Mesothelial cell of epicardium (in vitro differentiated cells): ENCODE results near the gene PALLD. TPM values are rescaled to one million over a fixed set of nuclear protein-coding genes. Genes with fewer than 3 reads are reported as not detected.

Source experiments
- DNase-seq, 2 experiments: peaks; one replicate each; pipeline ENCODE4 v3.0.0; 2021; ENCODE audit warnings: low spot score in 2 of 2; ENCODE audit not compliant: unreplicated experiment in 2 of 2
- H3K27ac Mint-ChIP-seq: 2 replicates; pipeline ENCODE4 v1.8.0; 2021; ENCODE audit warnings: mixed read lengths
- H3K27me3 Mint-ChIP-seq: 2 replicates; pipeline ENCODE4 v1.8.0; 2021; ENCODE audit warnings: low read depth, mixed read lengths
- H3K36me3 Mint-ChIP-seq: 2 replicates; pipeline ENCODE4 v1.8.0; 2021; ENCODE audit warnings: mixed read lengths
- H3K4me1 Mint-ChIP-seq: 2 replicates; pipeline ENCODE4 v1.8.0; 2021; ENCODE audit warnings: mixed read lengths
- H3K4me3 Mint-ChIP-seq: 2 replicates; pipeline ENCODE4 v1.8.0; 2021; ENCODE audit warnings: mild to moderate bottlenecking, moderate library complexity, mixed read lengths
- H3K9me3 Mint-ChIP-seq: 2 replicates; pipeline ENCODE4 v1.8.0; 2021; ENCODE audit warnings: mixed read lengths
- total RNA-seq: library from RNA; stranded (reverse); gene quantifications from 3 replicates; pipeline ENCODE4 v1.2.1, GENCODE V29; 2021
- TF ChIP-seq, protein P1 (sequence below): fragments of 200-600 bp; sonication (generic); IDR thresholded peaks from one replicate; pipeline ENCODE4 v1.5.0; 2021; ENCODE audit warnings: antibody characterized with exemption; ENCODE audit not compliant: unreplicated experiment

PALLD gene
- total RNA-seq, 1 donor from 2014 or later: 158 TPM

DNA sequence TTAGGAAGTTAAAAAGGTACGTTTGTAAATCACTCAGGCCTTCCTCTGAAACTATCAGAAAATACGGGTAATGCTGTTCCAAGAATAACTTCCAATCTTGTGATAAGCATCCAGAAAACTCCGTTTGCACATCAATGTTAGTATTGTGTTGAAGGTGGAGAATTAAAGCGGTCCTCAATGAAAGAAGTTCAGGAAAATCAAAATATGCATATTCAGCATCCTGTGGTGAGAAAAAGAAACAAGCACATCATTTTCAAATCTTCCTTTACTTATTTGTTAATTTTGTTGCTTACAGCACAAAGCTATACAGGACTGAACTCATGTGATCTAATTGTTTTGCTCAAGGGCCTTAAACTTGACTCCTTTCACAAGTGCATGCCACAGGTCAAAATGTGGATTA is 35.0 kb upstream of the PALLD start:
- Mint-ChIP-seq H3K4me1 (peaks cover 4% of the 10 kb centered on the region), H3K4me3 (no peak overlapping the region), H3K27ac (peak overlapping the region; percentile 39), H3K27me3 (no peaks in the 10 kb centered on the region), H3K9me3 (peaks cover 17% of the 10 kb centered on the region), H3K36me3 (peaks cover 5% of the 10 kb centered on the region)
- TF ChIP-seq, protein P1, sequence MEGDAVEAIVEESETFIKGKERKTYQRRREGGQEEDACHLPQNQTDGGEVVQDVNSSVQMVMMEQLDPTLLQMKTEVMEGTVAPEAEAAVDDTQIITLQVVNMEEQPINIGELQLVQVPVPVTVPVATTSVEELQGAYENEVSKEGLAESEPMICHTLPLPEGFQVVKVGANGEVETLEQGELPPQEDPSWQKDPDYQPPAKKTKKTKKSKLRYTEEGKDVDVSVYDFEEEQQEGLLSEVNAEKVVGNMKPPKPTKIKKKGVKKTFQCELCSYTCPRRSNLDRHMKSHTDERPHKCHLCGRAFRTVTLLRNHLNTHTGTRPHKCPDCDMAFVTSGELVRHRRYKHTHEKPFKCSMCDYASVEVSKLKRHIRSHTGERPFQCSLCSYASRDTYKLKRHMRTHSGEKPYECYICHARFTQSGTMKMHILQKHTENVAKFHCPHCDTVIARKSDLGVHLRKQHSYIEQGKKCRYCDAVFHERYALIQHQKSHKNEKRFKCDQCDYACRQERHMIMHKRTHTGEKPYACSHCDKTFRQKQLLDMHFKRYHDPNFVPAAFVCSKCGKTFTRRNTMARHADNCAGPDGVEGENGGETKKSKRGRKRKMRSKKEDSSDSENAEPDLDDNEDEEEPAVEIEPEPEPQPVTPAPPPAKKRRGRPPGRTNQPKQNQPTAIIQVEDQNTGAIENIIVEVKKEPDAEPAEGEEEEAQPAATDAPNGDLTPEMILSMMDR: no peak
- DNase-seq: no peak

GRCh38 chr4:168472920-168473319 is 23.9 kb upstream of the PALLD start:
- Mint-ChIP-seq H3K9me3 (no peaks in the 10 kb centered on the region), H3K27ac (no peak overlapping the region), H3K4me1 (peaks cover 25% of the 10 kb centered on the region), H3K27me3 (no peaks in the 10 kb centered on the region), H3K36me3 (peaks cover 15% of the 10 kb centered on the region), H3K4me3 (no peak overlapping the region)
- DNase-seq: no peak
- TF ChIP-seq, protein P1: no peak

DNA sequence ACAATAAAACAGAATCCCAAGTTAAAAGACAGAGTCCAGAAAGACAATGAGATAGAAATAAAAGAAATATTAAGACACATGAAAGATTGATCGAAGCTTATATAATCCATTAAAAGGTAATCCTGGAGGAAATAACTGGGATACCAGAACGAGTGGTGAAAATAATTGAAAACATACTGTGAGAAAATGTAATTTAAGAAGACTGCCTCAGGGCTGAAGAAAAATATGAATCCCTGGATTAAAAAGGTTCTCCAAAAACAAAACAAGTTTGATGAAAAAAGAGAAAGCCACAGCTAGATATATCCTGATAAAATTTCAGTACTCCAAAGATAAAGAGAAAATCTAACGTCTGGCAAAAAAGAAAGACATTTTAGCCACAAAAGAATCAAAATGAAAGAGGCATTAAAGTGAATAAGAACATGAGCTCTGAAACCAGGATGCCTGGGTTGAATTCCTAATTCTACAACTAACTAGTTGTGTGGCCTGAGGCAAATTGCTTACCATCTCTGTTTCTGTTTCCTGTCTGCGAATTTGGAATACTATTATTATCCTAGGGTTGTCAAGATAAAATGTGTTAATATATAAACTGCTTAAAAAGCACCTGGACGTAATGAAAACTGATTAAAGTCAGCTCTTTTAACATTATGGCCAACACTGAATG is 22.1 kb upstream of the PALLD start:
- Mint-ChIP-seq H3K27me3 (no peaks in the 10 kb centered on the region), H3K27ac (peak overlapping the region; percentile 72), H3K9me3 (no peaks in the 10 kb centered on the region), H3K36me3 (peaks cover 12% of the 10 kb centered on the region), H3K4me1 (peaks cover 29% of the 10 kb centered on the region), H3K4me3 (no peak overlapping the region)
- no peak for DNase-seq
- TF ChIP-seq, protein P1: no peak

DNA sequence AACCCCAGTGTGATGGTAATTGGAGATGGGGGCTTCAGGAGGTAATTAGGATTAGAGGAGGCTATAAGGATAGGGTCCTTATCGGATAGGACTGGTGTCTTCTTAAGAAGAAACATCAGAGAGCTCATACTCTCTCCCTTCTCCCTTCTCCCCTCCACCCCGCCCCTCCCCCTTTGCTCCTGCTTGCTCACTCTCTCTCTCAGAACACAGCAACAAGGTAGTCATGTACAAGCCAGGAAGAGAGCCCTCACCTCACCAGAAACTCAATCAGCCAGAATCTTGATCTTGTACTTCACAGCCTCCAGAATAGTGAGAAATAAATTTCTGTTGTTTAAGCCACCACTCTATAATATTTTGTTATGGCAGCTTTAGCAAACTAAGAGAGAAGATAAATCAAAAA is 21.1 kb upstream of the PALLD start:
- peak overlapping the region; percentile 17 for H3K27ac Mint-ChIP-seq
- H3K9me3 Mint-ChIP-seq: no peaks in the 10 kb centered on the region
- H3K36me3 Mint-ChIP-seq: peaks cover 3% of the 10 kb centered on the region
- no peak for DNase-seq
- H3K4me1 Mint-ChIP-seq: peaks cover 35% of the 10 kb centered on the region
- TF ChIP-seq, protein P1: no peak
- no peak overlapping the region for H3K4me3 Mint-ChIP-seq
- H3K27me3 Mint-ChIP-seq: no peaks in the 10 kb centered on the region

GRCh38 chr4:168478868-168479267 is 18.0 kb upstream of the PALLD start:
- H3K4me1 Mint-ChIP-seq: peaks cover 41% of the 10 kb centered on the region
- H3K4me3 Mint-ChIP-seq: peak overlapping the region; percentile 37

More at GRCh38 chr4:168478868-168479267, 18.0 kb upstream of the PALLD start:
- H3K36me3 Mint-ChIP-seq: no peaks in the 10 kb centered on the region
- no peaks in the 10 kb centered on the region for H3K27me3 Mint-ChIP-seq
- DNase-seq: no peak
- no peak overlapping the region for H3K27ac Mint-ChIP-seq
- H3K9me3 Mint-ChIP-seq: no peaks in the 10 kb centered on the region
- TF ChIP-seq, protein P1: no peak
